Transverse colon (tissue), 4 donors: Measurements from ENCODE around the gene ATP9A. TPM values are rescaled to one million over a fixed set of nuclear protein-coding genes. Genes with fewer than 3 reads are reported as not detected.

Experiments used
- DNase-seq: peaks from one replicate; pipeline ENCODE4 v3.0.0-alpha.2; 2019
- H3K27ac ChIP-seq, 4 donors: fragments of 200-600 bp; sonication (generic); 2 replicates each; pipeline ENCODE4 v1.5.1; 2016 to 2018; ENCODE audit warnings: inconsistent platforms in 4 of 4
- H3K27me3 ChIP-seq: fragments of 200-600 bp; sonication (generic); 2 replicates; pipeline ENCODE4 v1.5.1; 2017; ENCODE audit warnings: inconsistent platforms
- H3K36me3 ChIP-seq, 4 donors: fragments of 200-600 bp; sonication (generic); 2 replicates each; pipeline ENCODE4 v1.5.1; 2017 to 2019; ENCODE audit warnings: inconsistent platforms in 4 of 4
- H3K4me1 ChIP-seq, 4 donors: fragments of 200-600 bp; sonication (generic); 2 replicates each; pipeline ENCODE4 v1.5.1; 2017 to 2020; ENCODE audit warnings: inconsistent platforms in 4 of 4
- H3K4me3 ChIP-seq, 4 donors: fragments of 200-600 bp; sonication (generic); 1 replicate in 1 of 4; 2 replicates in 3 of 4; pipeline versions ENCODE4 v1.5.1 to v1.6.1; 2017 to 2019; ENCODE audit warnings: inconsistent platforms in 4 of 4
- H3K9me3 ChIP-seq, 2 donors: fragments of 200-600 bp; sonication (generic); 2 replicates each; pipeline ENCODE4 v1.5.1; 2017 to 2019; ENCODE audit warnings: inconsistent platforms in 2 of 2
- CTCF ChIP-seq, 5 experiments: fragments of 200-600 bp in 3 of 5; fragments of 450-650 bp in 2 of 5; sonication (generic) in 3 of 5; IDR thresholded peaks; 1 replicate in 2 of 5; 2 replicates in 3 of 5; pipeline ENCODE4 v1.5.1; 2016 to 2017; ENCODE audit warnings: antibody characterized with exemption in 5 of 5, inconsistent platforms in 3 of 5, mild to moderate bottlenecking in 2 of 5, moderate library complexity in 1 of 5
- EP300 ChIP-seq: sonication (generic); formaldehyde crosslinking; IDR thresholded peaks from one replicate; pipeline ENCODE4 v1.6.1; 2017; ENCODE audit warnings: antibody characterized with exemption, low read depth
- POLR2A ChIP-seq: fragments of 450-650 bp; IDR thresholded peaks from one replicate; pipeline ENCODE4 v1.6.1; 2016; ENCODE audit warnings: antibody characterized with exemption, mild to moderate bottlenecking, moderate library complexity
- POLR2AphosphoS5 ChIP-seq, 3 donors: sonication (generic); formaldehyde crosslinking; IDR thresholded peaks; one replicate each; pipeline ENCODE4 v1.6.1; 2016; ENCODE audit warnings: antibody characterized with exemption in 3 of 3
- WGBS, 2 donors: methylation state at CpG; one replicate each; pipeline ENCODE4 v1.1.5; 2018; ENCODE audit warnings: low coverage in 1 of 2; 5-methylcytosine and 5-hydroxymethylcytosine counted together
- in situ Hi-C, 4 donors: fragments of 200-750 bp; cut with MboI; loops; one replicate each; pipeline versions ENCODE4 v1.15.0 to v1.15.1; 2017; ENCODE audit warnings: low sequenced_read_pairs in 3 of 4, low pct_ligation_motif_present in 1 of 4, low pct_unique_long_range_greater_than_20kb in 1 of 4
- intact Hi-C: fragments of 100-400 bp; cut with DNase I; formaldehyde crosslinking; loops from one replicate; pipeline ENCODE4 v1.15.1; 2023; ENCODE audit warnings: low total_unique reads
- total RNA-seq, 4 donors: library from RNA; depleted of rRNA; stranded (reverse); fragments of >200 nt; gene quantifications; one replicate each; pipeline ENCODE4 v1.1.0, GENCODE V29; 2016

ATP9A gene
- total RNA-seq, 4 donors from 2014 or later: 66.3 to 93.0 (median 78.9) TPM

DNA sequence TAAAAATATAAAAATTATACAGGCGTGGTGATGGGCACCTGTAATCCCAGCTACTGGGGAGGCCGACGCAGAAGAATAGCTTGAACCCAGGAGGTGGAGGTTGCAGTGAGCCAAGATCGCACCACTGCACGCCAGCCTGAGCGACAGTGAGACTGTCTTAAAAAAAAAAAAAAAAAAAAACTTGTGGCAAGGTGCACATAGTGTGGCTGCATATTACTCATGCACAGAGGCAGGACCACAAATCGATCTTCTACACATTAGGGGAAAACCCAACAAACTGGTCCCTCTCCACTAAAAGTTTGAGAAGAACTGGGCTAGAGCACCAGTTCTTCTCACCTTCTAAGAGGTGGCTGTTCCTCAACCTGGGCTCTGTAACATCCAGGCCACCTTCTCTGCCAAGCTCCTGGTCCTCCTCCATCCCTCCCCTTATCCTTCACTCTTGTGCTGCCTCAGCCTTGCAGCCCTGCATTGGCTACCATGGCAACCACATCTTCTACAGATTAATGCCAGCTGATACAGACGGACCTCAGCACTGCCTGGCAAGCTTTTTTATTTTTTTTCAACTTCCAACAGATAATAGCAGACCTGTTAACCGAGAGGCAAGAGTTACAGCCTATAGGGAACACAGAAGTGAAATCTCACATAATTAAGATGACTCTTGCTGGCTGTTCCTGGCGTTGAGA is 88.0 kb downstream of the ATP9A start:
- H3K4me3 ChIP-seq: no peak overlapping the region
- H3K4me1 ChIP-seq: no peaks in the 10 kb centered on the region
- 86 to 90% methylated on average over 8 to 10 of the region's 10 CpGs for WGBS, 2 donors
- in situ Hi-C loops: loop anchor here in 3 of 4 donors (25.0 kb wide), 2 partner anchors 282 to 407 kb away; no protein-coding TSS in a partner anchor
- no peaks in the 10 kb centered on the region for H3K36me3 ChIP-seq
- no peaks in the 10 kb centered on the region for H3K27me3 ChIP-seq
- H3K9me3 ChIP-seq: no peaks in the 10 kb centered on the region
- no peak for DNase-seq
- intact Hi-C loops: no loop called here
- no peak for TF ChIP-seq POLR2AphosphoS5 (IDR thresholded peaks at IDR 0.05)
- no peak for TF ChIP-seq CTCF (IDR thresholded peaks at IDR 0.05)
- TF ChIP-seq POLR2A: no peak
- TF ChIP-seq EP300: no peak
- H3K27ac ChIP-seq: no peak overlapping the region

GRCh38 chr20:51679254-51679921 is 88.8 kb downstream of the ATP9A start:
- H3K4me3 ChIP-seq: no peak overlapping the region
- TF ChIP-seq POLR2A: no peak
- TF ChIP-seq POLR2AphosphoS5 (IDR thresholded peaks at IDR 0.05): no peak
- TF ChIP-seq CTCF (IDR thresholded peaks at IDR 0.05): no peak
- DNase-seq: no peak
- no peaks in the 10 kb centered on the region for H3K27me3 ChIP-seq
- no peak overlapping the region for H3K27ac ChIP-seq
- intact Hi-C loops (no loop called here), in situ Hi-C loops (loop anchor here in 3 of 4 donors (25.0 kb wide), 2 partner anchors 283 to 408 kb away; no protein-coding TSS in a partner anchor)
- H3K4me1 ChIP-seq: no peaks in the 10 kb centered on the region
- WGBS, 2 donors: 76 to 85% methylated on average over 7 to 13 of the region's 13 CpGs
- no peaks in the 10 kb centered on the region for H3K9me3 ChIP-seq
- no peaks in the 10 kb centered on the region for H3K36me3 ChIP-seq

DNA sequence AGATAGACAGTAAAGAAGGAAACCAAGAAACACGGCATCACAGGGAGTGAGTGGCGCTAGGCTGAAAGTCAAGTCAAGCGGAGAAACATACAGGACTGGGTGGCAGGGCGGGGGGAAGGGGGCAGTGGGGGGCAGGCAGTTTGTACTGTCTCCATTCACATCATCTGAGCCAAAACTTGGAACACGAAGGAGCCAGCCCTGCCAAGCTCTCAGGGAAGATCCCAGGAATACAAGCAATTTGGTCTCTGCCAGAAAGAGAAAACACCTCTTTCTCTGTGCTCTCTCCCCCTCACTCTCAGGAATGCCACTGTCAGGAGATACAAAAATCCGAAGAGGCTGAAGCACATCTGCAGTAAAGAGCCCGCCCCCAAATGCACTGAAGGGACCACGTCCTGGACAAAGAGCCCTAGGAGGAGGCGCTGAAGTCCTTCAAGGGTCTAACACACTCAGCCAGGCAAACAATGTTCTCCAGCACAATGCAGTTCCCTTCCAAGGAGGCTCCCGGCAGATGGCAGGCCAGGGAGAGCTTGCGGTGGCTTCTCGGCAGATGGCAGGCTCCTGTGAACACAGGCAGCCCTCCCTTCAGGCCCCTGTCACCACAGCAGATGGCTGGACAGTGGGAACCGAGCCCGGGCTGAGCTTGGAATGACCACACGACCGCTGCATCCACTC is 90.0 kb downstream of the ATP9A start:
- no peak overlapping the region for H3K27ac ChIP-seq
- peaks cover 0 to 7% (median 0%) of the 10 kb centered on the region in 4 donors for H3K36me3 ChIP-seq
- intact Hi-C loops: no loop called here
- H3K27me3 ChIP-seq: no peaks in the 10 kb centered on the region
- in situ Hi-C loops: loop anchor here in 3 of 4 donors (25.0 kb wide), 2 partner anchors 284 to 409 kb away; no protein-coding TSS in a partner anchor
- WGBS, 2 donors: 74 to 90% methylated on average over 2 to 12 of the region's 16 CpGs
- no peaks in the 10 kb centered on the region for H3K4me1 ChIP-seq
- H3K4me3 ChIP-seq: no peak overlapping the region
- no peaks in the 10 kb centered on the region for H3K9me3 ChIP-seq
- DNase-seq: no peak
- TF ChIP-seq POLR2A: no peak
- TF ChIP-seq POLR2AphosphoS5 (IDR thresholded peaks at IDR 0.05): no peak
- TF ChIP-seq EP300: no peak
- no peak for TF ChIP-seq CTCF (IDR thresholded peaks at IDR 0.05)

DNA sequence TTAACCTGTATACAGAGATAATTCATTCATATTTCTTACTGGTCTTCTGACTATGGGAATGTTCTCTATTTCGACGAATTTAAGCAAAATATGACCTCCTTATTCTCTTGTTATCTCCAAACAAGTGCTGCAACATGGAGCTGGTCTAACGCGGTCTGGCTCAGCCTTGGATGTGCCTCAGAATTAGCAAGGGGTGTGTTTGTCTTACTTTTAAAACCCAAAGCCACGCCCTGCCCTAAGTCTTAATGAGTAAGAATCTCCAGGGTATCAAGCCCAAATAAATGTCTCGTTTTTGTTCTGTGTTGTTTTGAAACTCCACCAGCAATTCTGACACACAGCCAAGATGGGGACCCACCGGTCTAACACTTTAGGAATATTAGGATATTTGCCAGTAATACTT is 99.2 kb downstream of the ATP9A start:
- H3K4me3 ChIP-seq: no peak overlapping the region
- intact Hi-C loops: no loop called here
- H3K9me3 ChIP-seq: no peaks in the 10 kb centered on the region
- no peaks in the 10 kb centered on the region for H3K4me1 ChIP-seq
- no peak for DNase-seq
- no peak for TF ChIP-seq POLR2A
- no peak for TF ChIP-seq POLR2AphosphoS5 (IDR thresholded peaks at IDR 0.05)
- no peak overlapping the region for H3K27ac ChIP-seq
- in situ Hi-C loops: no loop called here
- 78 to 83% methylated on average over 7 of the region's 7 CpGs for WGBS, 2 donors
- peaks cover 0 to 20% (median 0%) of the 10 kb centered on the region in 4 donors for H3K36me3 ChIP-seq
- H3K27me3 ChIP-seq: no peaks in the 10 kb centered on the region
